Gastrocnemius medialis (tissue), 4 donors: ENCODE results near the gene C9orf72.

ENCODE experiments used
- CTCF ChIP-seq, 5 experiments: fragments of 450-650 bp in 3 of 5; fragments of 200-600 bp in 2 of 5; sonication (generic) in 2 of 5; IDR thresholded peaks in 4 of 5; conservative IDR thresholded peaks in 1 of 5; 1 replicate in 4 of 5; 2 replicates in 1 of 5; pipeline ENCODE4 v1.5.1; 2016 to 2019; ENCODE audit warnings: antibody characterized with exemption in 5 of 5, mild to moderate bottlenecking in 3 of 5, moderate library complexity in 3 of 5
- POLR2A ChIP-seq, 2 donors: fragments of 450-650 bp; IDR thresholded peaks; one replicate each; pipeline ENCODE4 v1.6.1; 2017; ENCODE audit warnings: antibody characterized with exemption in 2 of 2, mild to moderate bottlenecking in 2 of 2, moderate library complexity in 2 of 2

- TF ChIP-seq CTCF (IDR thresholded peaks at IDR 0.05 in 4 of 5, conservative IDR thresholded peaks at IDR 0.05 in 1 of 5) (no peak), POLR2A (IDR thresholded peaks at IDR 0.05) (no peak)
These were observed 9.4 kb downstream of the C9orf72 start for GRCh38 chr9:27563738-27564430.
